ENCODE measurements around the gene OR56A5. TPM values are rescaled to one million over a fixed set of nuclear protein-coding genes. Genes with fewer than 3 reads are reported as not detected.
"Not testable (repeated sequence)": the region's sequence is repeated elsewhere in the genome, so short reads cannot be mapped to it uniquely, and the experiment has no call there.

The OR56A5 gene
- total RNA-seq, 3 donors from 2014 or later = not detected

DNA sequence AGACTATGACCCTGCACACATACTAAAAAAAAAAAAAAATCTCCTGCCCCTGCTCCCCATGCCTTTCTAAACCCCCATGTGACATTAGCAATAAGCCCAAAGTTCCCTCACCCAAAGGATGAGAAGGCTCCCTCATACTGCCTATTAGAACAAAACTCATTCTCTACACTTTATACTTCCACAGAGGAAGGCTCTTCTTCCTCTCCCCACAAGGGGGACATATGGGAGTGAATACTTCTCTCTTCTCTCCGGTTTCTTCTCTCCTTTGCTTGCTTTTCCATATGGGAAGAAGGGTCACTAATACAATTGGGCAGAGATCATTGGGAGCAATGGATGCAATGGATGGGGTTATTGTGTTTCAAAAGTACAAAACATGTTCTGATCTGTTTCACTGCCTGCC lies 15.1 kb upstream of the OR56A5 start:
- DNase-seq (ENCODE audit: low spot score in 2 of 2) = no peak
- intact Hi-C loops (cut with DNase I; ENCODE audit: low total_unique reads) = no loop called here
- TF ChIP-seq, protein P1, sequence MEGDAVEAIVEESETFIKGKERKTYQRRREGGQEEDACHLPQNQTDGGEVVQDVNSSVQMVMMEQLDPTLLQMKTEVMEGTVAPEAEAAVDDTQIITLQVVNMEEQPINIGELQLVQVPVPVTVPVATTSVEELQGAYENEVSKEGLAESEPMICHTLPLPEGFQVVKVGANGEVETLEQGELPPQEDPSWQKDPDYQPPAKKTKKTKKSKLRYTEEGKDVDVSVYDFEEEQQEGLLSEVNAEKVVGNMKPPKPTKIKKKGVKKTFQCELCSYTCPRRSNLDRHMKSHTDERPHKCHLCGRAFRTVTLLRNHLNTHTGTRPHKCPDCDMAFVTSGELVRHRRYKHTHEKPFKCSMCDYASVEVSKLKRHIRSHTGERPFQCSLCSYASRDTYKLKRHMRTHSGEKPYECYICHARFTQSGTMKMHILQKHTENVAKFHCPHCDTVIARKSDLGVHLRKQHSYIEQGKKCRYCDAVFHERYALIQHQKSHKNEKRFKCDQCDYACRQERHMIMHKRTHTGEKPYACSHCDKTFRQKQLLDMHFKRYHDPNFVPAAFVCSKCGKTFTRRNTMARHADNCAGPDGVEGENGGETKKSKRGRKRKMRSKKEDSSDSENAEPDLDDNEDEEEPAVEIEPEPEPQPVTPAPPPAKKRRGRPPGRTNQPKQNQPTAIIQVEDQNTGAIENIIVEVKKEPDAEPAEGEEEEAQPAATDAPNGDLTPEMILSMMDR (IDR thresholded peaks at IDR 0.05) = no peak
- TF ChIP-seq POLR2AphosphoS5 (IDR thresholded peaks at IDR 0.05) (no peak), POLR2A (IDR thresholded peaks at IDR 0.05) (no peak)
- no peak overlapping the region for H3K4me3 ChIP-seq
- no peaks in the 10 kb centered on the region for H3K36me3 ChIP-seq
- H3K4me1 ChIP-seq = no peaks in the 10 kb centered on the region
- no peak overlapping the region for H3K27ac ChIP-seq
- H3K9me3 ChIP-seq = peaks cover 0 to 6% of the 10 kb centered on the region in 2 donors
- H3K27me3 ChIP-seq = no peaks in the 10 kb centered on the region

DNA sequence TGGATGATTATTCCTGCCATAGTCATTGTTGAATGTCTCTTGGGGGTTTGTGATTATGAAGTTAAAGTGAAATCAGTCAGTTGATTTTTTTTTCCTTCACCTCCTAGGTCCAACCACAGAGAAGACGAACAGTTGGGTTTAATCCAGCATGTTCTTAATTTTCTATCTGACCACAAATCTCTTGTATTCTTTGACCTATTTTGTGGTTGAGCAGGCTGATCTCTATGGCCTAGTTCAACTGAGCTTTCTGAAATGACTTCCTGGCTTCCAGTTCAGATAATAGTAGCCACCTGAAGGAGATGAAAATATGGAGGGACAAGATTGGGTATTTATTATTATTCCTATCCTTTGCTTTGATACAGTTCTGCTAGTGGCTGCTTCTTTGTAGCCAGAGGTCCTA lies 5.2 kb upstream of the OR56A5 start:
- DNase-seq (ENCODE audit: low spot score in 2 of 2) = no peak
- H3K9me3 ChIP-seq = no peaks in the 10 kb centered on the region
- intact Hi-C loops (cut with DNase I; ENCODE audit: low total_unique reads) = loop anchor here (10.0 kb wide), 1 partner anchor 1001 kb away; no protein-coding TSS in a partner anchor
- TF ChIP-seq POLR2A (IDR thresholded peaks at IDR 0.05) (no peak), POLR2AphosphoS5 (IDR thresholded peaks at IDR 0.05) (no peak)
- TF ChIP-seq, protein P1 (IDR thresholded peaks at IDR 0.05) = no peak
- H3K4me1 ChIP-seq = no peaks in the 10 kb centered on the region
- no peaks in the 10 kb centered on the region for H3K36me3 ChIP-seq
- no peak overlapping the region for H3K4me3 ChIP-seq
- no peak overlapping the region for H3K27ac ChIP-seq
- no peaks in the 10 kb centered on the region for H3K27me3 ChIP-seq

DNA sequence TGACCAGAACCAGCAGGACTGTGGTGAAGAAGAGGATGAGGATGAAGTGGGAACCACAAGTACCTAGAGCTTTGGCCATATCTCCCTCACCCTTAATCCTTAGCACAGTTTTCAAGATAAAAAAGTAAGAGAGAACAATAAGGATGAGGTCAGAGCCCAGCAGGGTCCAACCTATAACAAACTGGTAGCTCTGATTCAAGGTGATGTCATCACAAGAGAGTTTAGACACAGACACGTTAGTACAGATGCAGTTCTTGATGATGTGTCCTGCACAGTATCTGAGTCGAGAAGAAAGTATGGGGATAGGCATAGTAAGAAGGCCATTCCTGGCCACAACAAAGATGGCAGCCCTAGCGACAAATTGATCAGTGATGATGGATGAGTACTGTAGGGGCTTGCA lies 586 bp downstream of the OR56A5 start:
- intact Hi-C loops (cut with DNase I; ENCODE audit: low total_unique reads) = loop anchor here (1.0 kb wide), 1 partner anchor 7 kb away; no protein-coding TSS in a partner anchor
- H3K9me3 ChIP-seq = peaks cover 6 to 25% of the 10 kb centered on the region in 2 donors
- DNase-seq (ENCODE audit: low spot score in 2 of 2) = no peak
- H3K4me3 ChIP-seq = no peak overlapping the region
- TF ChIP-seq, protein P1 (IDR thresholded peaks at IDR 0.05) = no peak
- no peak for TF ChIP-seq POLR2A (IDR thresholded peaks at IDR 0.05)
- no peak for TF ChIP-seq POLR2AphosphoS5 (IDR thresholded peaks at IDR 0.05)
- no peaks in the 10 kb centered on the region for H3K36me3 ChIP-seq
- H3K27me3 ChIP-seq = no peaks in the 10 kb centered on the region
- H3K4me1 ChIP-seq = no peaks in the 10 kb centered on the region
- no peak overlapping the region for H3K27ac ChIP-seq

DNA sequence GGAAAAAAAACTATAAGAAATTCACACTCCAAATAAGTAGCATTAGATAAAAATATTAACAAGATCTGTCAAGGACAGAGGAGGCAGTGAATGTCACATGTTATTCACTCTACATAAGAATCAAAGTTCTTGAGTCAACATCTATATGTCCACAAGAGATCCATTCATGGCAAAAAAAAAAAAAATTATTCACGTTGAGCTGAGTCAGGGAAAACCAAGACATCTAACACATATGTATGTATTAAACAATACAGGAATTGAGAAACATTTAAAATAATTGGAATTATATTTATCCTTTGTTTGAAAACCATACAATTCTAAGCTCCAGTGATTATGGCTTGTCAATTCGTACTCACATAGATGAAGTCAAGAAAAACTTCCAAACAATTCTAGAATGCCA lies 1.3 kb downstream of the OR56A5 start:
- no peak overlapping the region for H3K4me3 ChIP-seq

DNA sequence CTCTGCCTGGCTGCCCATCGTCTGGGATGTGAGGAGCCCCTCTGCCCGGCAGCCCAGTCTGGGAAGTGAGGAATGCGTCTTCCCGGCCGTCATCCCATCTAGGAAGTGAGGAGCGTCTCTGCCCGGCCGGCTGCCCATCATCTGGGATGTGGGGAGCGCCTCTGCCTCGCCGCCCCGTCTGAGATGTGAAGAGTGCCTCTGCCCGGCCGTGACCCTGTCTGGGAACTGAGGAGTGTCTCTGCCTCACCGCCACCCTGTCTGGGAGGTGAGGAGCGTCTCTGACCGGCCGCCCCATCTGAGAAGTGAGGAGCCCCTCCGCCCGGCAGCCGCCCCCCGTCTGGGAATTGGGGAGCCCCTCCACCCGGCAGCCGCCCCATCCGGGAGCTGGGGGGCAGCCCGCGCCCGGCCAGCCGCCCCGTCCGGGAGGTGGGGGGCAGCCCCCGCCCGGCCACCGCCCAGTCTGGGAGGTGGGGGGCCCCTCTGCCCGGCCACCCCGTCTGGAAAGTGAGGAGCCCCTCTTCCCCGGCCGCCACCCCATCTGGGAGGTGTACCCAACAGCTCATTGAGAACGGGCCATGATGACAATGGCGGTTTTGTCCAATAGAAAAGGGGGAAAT lies 7.5 kb downstream of the OR56A5 start:
- intact Hi-C loops (cut with DNase I; ENCODE audit: low total_unique reads) = loop anchor here (1.0 kb wide), 1 partner anchor 7 kb away; the partner anchor contains the start of gene OR56A5
- H3K9me3 ChIP-seq = peaks cover 6 to 45% of the 10 kb centered on the region in 2 donors
- not testable (repeated sequence) for H3K36me3 ChIP-seq; H3K4me1 ChIP-seq; H3K27me3 ChIP-seq; DNase-seq (ENCODE audit: low spot score in 2 of 2); H3K27ac ChIP-seq; H3K4me3 ChIP-seq

More for the DNA sequence above, 1.3 kb downstream of the OR56A5 start:
- Histone ChIP-seq H3K27ac (no peak overlapping the region), H3K4me1 (no peaks in the 10 kb centered on the region), H3K27me3 (no peaks in the 10 kb centered on the region), H3K36me3 (no peaks in the 10 kb centered on the region), H3K9me3 (peaks cover 6 to 28% of the 10 kb centered on the region in 2 donors)
- intact Hi-C loops (cut with DNase I; ENCODE audit: low total_unique reads) = no loop called here
- DNase-seq (ENCODE audit: low spot score in 2 of 2) = no peak
- no peak for TF ChIP-seq POLR2AphosphoS5 (IDR thresholded peaks at IDR 0.05)
- no peak for TF ChIP-seq POLR2A (IDR thresholded peaks at IDR 0.05)
- TF ChIP-seq, protein P1 (IDR thresholded peaks at IDR 0.05) = no peak
